K562 (cell line): ENCODE results near the gene PDCD5. TPM values are rescaled to one million over a fixed set of nuclear protein-coding genes. Genes with fewer than 3 reads are reported as not detected.

Experiments used
- BMI1 ChIP-seq: fragments of 150-350 bp; IDR thresholded peaks from 2 replicates; pipeline ENCODE4 v1.6.1; 2014; ENCODE audit warnings: low read length
- FIP1L1 ChIP-seq: fragments of 200-400 bp; formaldehyde crosslinking; IDR thresholded peaks from 2 replicates; pipeline ENCODE4 v1.6.1; 2018; ENCODE audit warnings: mild to moderate bottlenecking, low read depth, low read length; ENCODE audit not compliant: poor library complexity, severe bottlenecking
- HDAC2 ChIP-seq: fragments of 450-650 bp; IDR thresholded peaks from 2 replicates; pipeline ENCODE4 v1.6.1; 2016; ENCODE audit warnings: mild to moderate bottlenecking
- PTBP1 ChIP-seq: fragments of 200-400 bp; formaldehyde crosslinking; IDR thresholded peaks from 2 replicates; pipeline ENCODE4 v1.6.1; 2017; ENCODE audit warnings: low read depth, low read length
- PTTG1 ChIP-seq: fragments of 450-650 bp; IDR thresholded peaks from 2 replicates; pipeline ENCODE4 v1.6.1; 2016; ENCODE audit warnings: low read depth, mild to moderate bottlenecking, missing genetic modification characterization, missing compliant biosample characterization
- YY1 ChIP-seq, 3 experiments: IDR thresholded peaks; 2 replicates each; pipeline ENCODE4 v1.6.1; 2011; ENCODE audit warnings: low read length in 2 of 3, mild to moderate bottlenecking in 2 of 3, moderate library complexity in 2 of 3, borderline replicate concordance in 1 of 3, control low read depth in 1 of 3, low read depth in 1 of 3; ENCODE audit not compliant: insufficient read depth in 3 of 3, insufficient replicate concordance in 2 of 3, control insufficient read depth in 1 of 3, insufficient read length in 1 of 3; ENCODE audit errors: extremely low read depth in 1 of 3
- ZKSCAN1 ChIP-seq: fragments of 150-350 bp; IDR thresholded peaks from 2 replicates; pipeline ENCODE4 v1.6.1; 2016; ENCODE audit warnings: low read depth, low read length
- ZNF197 ChIP-seq: fragments of 200-800 bp; sonication (Bioruptor generic); IDR thresholded peaks from 2 replicates; pipeline ENCODE4 v1.6.1; 2016; ENCODE audit warnings: low read depth, missing genetic modification characterization, missing compliant biosample characterization
- ZNF583 ChIP-seq: fragments of 250-450 bp; sonication (Bioruptor Pico); IDR thresholded peaks from 2 replicates; pipeline ENCODE4 v1.4.0; 2020
- polyA plus RNA-seq, 8 experiments: library from polyadenylated mRNA; depleted of rRNA in 4 of 8; stranded (reverse) in 5 of 8; unstranded in 3 of 8; fragments of >200 nt; fragmentation: Nextera tagmentation in 2 of 8; fragmentation: Illumina TruSeq in 1 of 8; extraction: Ambion mirVana in 2 of 8; extraction: Trizol in 1 of 8; gene quantifications; 2 replicates each; pipeline versions ENCODE4 v1.2.1 to v1.2.3, GENCODE V29; 2011 to 2014; ENCODE audit warnings: inconsistent platforms in 1 of 8, missing spikeins in 1 of 8
- total RNA-seq, 7 experiments: library from RNA; depleted of rRNA in 6 of 7; stranded (reverse); fragments of >200 nt in 6 of 7; fragmentation: Illumina TruSeq in 2 of 7; extraction: Trizol in 2 of 7; gene quantifications; 2 replicates each; pipeline versions ENCODE4 v1.2.1 to v1.2.3, GENCODE V29; 2011 to 2021; ENCODE audit warnings: low replicate concordance in 1 of 7
- TF ChIP-seq, protein P1 (sequence below): fragments of 250-450 bp; sonication (Bioruptor Pico); IDR thresholded peaks from 2 replicates; pipeline ENCODE4 v1.4.0; 2020; ENCODE audit warnings: mild to moderate bottlenecking, moderate library complexity
- TF ChIP-seq, protein P2 (sequence below): fragments of 250-450 bp; sonication (Bioruptor Pico); IDR thresholded peaks from 2 replicates; pipeline ENCODE4 v1.4.0; 2020; ENCODE audit warnings: mild to moderate bottlenecking, moderate library complexity, borderline replicate concordance
- TF ChIP-seq, protein P3 (sequence below): fragments of 250-450 bp; sonication (Bioruptor Pico); IDR thresholded peaks from 2 replicates; pipeline ENCODE4 v1.5.1; 2021; ENCODE audit warnings: mild to moderate bottlenecking
- TF ChIP-seq, protein P4 (sequence below), 3 experiments: fragments of 200-800 bp in 1 of 3; fragments of 250-450 bp in 1 of 3; fragments of 450-650 bp in 1 of 3; sonication (Bioruptor Pico) in 1 of 3; sonication (Bioruptor generic) in 1 of 3; formaldehyde crosslinking in 1 of 3; IDR thresholded peaks; 2 replicates each; pipeline versions ENCODE4 v1.6.1 to v1.8.0; 2016 to 2022; ENCODE audit warnings: mild to moderate bottlenecking in 2 of 3, missing genetic modification characterization in 2 of 3, missing compliant biosample characterization in 1 of 3, moderate library complexity in 1 of 3

Gene PDCD5
- total and polyA plus RNA-seq, 9 of the 15 experiments (the other 6 are each of a cell fraction or from before 2014, with no cell fraction given), result 122 to 322 (median 269) TPM

DNA sequence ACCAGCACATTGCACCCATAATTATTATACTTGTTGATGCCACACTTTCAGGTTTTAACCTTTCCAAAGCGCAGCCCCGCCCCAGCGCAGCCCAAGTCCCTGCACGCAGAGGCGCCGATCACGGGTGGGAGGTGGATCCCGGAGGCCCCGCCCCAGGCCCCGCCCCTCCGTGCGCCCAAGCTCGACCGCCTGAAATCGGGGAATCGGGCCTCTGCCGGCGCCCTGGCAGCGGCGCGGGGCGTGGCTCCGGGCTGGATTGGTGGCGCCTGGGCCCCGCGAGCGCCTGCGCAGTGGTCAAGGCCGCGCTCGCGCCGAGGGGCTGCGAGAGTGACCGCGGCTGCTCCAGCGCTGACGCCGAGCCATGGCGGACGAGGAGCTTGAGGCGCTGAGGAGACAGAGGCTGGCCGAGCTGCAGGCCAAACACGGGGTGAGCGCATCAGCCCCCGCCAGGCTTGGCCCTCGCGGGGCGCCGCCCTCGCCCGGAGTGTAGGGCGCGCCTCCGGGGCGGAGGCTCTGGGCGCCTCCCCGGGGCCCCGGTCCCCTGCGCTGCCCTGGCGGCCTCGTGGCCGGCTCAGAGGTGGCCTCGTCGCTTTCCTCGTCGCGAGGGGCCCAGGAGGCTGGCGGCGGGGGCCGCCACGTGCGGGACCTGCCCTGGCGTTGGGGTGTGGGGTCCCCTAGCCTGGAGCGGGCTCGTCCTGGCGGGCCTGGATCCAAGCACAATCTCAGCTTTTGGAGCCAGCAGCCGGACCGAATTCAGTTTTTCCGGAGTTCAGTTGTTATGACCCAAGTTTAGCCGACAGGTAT, at the start of gene PDCD5 (continued):
- TF ChIP-seq, protein P1, sequence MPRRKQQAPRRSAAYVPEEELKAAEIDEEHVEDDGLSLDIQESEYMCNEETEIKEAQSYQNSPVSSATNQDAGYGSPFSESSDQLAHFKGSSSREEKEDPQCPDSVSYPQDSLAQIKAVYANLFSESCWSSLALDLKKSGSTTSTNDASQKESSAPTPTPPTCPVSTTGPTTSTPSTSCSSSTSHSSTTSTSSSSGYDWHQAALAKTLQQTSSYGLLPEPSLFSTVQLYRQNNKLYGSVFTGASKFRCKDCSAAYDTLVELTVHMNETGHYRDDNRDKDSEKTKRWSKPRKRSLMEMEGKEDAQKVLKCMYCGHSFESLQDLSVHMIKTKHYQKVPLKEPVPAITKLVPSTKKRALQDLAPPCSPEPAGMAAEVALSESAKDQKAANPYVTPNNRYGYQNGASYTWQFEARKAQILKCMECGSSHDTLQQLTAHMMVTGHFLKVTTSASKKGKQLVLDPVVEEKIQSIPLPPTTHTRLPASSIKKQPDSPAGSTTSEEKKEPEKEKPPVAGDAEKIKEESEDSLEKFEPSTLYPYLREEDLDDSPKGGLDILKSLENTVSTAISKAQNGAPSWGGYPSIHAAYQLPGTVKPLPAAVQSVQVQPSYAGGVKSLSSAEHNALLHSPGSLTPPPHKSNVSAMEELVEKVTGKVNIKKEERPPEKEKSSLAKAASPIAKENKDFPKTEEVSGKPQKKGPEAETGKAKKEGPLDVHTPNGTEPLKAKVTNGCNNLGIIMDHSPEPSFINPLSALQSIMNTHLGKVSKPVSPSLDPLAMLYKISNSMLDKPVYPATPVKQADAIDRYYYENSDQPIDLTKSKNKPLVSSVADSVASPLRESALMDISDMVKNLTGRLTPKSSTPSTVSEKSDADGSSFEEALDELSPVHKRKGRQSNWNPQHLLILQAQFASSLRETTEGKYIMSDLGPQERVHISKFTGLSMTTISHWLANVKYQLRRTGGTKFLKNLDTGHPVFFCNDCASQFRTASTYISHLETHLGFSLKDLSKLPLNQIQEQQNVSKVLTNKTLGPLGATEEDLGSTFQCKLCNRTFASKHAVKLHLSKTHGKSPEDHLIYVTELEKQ (CRISPR knock-in tag), result no peak
- TF ChIP-seq BMI1 (no peak), ZNF197 (CRISPR knock-in tag) (no peak), HDAC2 (no peak; the same call in 1 of the 2 replicates), ZNF583 (CRISPR knock-in tag) (no peak), FIP1L1 (peak; percentile 78), ZKSCAN1 (0 out of 2 replicates have a peak, but pooled peaks have one; percentile 17), YY1 (IDR thresholded peaks at IDR 0.05; ENCODE audit: borderline replicate concordance in 1 of 3, control insufficient read depth in 1 of 3, extremely low read depth in 1 of 3, insufficient read depth in 3 of 3, insufficient read length in 1 of 3, insufficient replicate concordance in 2 of 3, low read depth in 1 of 3, low read length in 2 of 3) (peak in 2 of 3 experiments; percentile 52 to 79), PTTG1 (tag) (no peak), PTBP1 (no peak)
- TF ChIP-seq, protein P2, sequence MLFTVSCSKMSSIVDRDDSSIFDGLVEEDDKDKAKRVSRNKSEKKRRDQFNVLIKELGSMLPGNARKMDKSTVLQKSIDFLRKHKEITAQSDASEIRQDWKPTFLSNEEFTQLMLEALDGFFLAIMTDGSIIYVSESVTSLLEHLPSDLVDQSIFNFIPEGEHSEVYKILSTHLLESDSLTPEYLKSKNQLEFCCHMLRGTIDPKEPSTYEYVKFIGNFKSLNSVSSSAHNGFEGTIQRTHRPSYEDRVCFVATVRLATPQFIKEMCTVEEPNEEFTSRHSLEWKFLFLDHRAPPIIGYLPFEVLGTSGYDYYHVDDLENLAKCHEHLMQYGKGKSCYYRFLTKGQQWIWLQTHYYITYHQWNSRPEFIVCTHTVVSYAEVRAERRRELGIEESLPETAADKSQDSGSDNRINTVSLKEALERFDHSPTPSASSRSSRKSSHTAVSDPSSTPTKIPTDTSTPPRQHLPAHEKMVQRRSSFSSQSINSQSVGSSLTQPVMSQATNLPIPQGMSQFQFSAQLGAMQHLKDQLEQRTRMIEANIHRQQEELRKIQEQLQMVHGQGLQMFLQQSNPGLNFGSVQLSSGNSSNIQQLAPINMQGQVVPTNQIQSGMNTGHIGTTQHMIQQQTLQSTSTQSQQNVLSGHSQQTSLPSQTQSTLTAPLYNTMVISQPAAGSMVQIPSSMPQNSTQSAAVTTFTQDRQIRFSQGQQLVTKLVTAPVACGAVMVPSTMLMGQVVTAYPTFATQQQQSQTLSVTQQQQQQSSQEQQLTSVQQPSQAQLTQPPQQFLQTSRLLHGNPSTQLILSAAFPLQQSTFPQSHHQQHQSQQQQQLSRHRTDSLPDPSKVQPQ (CRISPR knock-in tag), result no peak
- TF ChIP-seq, protein P3, sequence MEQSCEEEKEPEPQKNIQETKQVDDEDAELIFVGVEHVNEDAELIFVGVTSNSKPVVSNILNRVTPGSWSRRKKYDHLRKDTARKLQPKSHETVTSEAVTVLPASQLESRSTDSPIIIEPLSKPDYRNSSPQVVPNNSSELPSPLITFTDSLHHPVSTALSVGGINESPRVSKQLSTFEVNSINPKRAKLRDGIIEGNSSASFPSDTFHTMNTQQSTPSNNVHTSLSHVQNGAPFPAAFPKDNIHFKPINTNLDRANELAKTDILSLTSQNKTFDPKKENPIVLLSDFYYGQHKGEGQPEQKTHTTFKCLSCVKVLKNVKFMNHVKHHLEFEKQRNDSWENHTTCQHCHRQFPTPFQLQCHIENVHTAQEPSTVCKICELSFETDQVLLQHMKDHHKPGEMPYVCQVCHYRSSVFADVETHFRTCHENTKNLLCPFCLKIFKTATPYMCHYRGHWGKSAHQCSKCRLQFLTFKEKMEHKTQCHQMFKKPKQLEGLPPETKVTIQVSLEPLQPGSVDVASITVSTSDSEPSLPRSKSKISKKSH (CRISPR knock-in tag), result no peak
- TF ChIP-seq, protein P4, sequence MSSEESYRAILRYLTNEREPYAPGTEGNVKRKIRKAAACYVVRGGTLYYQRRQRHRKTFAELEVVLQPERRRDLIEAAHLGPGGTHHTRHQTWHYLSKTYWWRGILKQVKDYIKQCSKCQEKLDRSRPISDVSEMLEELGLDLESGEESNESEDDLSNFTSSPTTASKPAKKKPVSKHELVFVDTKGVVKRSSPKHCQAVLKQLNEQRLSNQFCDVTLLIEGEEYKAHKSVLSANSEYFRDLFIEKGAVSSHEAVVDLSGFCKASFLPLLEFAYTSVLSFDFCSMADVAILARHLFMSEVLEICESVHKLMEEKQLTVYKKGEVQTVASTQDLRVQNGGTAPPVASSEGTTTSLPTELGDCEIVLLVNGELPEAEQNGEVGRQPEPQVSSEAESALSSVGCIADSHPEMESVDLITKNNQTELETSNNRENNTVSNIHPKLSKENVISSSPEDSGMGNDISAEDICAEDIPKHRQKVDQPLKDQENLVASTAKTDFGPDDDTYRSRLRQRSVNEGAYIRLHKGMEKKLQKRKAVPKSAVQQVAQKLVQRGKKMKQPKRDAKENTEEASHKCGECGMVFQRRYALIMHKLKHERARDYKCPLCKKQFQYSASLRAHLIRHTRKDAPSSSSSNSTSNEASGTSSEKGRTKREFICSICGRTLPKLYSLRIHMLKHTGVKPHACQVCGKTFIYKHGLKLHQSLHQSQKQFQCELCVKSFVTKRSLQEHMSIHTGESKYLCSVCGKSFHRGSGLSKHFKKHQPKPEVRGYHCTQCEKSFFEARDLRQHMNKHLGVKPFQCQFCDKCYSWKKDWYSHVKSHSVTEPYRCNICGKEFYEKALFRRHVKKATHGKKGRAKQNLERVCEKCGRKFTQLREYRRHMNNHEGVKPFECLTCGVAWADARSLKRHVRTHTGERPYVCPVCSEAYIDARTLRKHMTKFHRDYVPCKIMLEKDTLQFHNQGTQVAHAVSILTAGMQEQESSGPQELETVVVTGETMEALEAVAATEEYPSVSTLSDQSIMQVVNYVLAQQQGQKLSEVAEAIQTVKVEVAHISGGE (CRISPR knock-in tag; IDR thresholded peaks at IDR 0.05), result no peak
